ENCODE data around the gene RAB27B.

The RAB27B gene

GRCh38 chr18:54872681-54873080 is 44.4 kb downstream of the RAB27B start:
- DNase-seq (ENCODE audit: low read depth), result no peak
- no peak for TF ChIP-seq CTCF (IDR thresholded peaks at IDR 0.05; ENCODE audit: low read depth, low read length, missing control alignments)
- in situ Hi-C loops (cut with HindIII; ENCODE audit: low sequenced_read_pairs), result no loop called here
- H3K4me3 ChIP-seq (ENCODE audit: low read depth, low read length), result no peak overlapping the region

GRCh38 chr18:54873884-54874255 is 45.6 kb downstream of the RAB27B start:
- H3K4me3 ChIP-seq (ENCODE audit: low read depth, low read length), result no peak overlapping the region
- DNase-seq (ENCODE audit: low read depth), result no peak
- in situ Hi-C loops (cut with HindIII; ENCODE audit: low sequenced_read_pairs), result no loop called here

GRCh38 chr18:54875063-54875462 is 46.8 kb downstream of the RAB27B start:
- H3K4me3 ChIP-seq (ENCODE audit: low read depth, low read length), result no peak overlapping the region
- DNase-seq (ENCODE audit: low read depth), result no peak
- TF ChIP-seq CTCF (IDR thresholded peaks at IDR 0.05; ENCODE audit: low read depth, low read length, missing control alignments), result no peak
- in situ Hi-C loops (cut with HindIII; ENCODE audit: low sequenced_read_pairs), result no loop called here

More at GRCh38 chr18:54873884-54874255, 45.6 kb downstream of the RAB27B start:
- TF ChIP-seq CTCF (IDR thresholded peaks at IDR 0.05; ENCODE audit: low read depth, low read length, missing control alignments), result no peak

GRCh38 chr18:54877076-54877475 is 48.8 kb downstream of the RAB27B start:
- no peak overlapping the region for H3K4me3 ChIP-seq (ENCODE audit: low read depth, low read length)
- no peak for DNase-seq (ENCODE audit: low read depth)
- no peak for TF ChIP-seq CTCF (IDR thresholded peaks at IDR 0.05; ENCODE audit: low read depth, low read length, missing control alignments)
- in situ Hi-C loops (cut with HindIII; ENCODE audit: low sequenced_read_pairs), result no loop called here

GRCh38 chr18:54878159-54878622 is 49.9 kb downstream of the RAB27B start:
- H3K4me3 ChIP-seq (ENCODE audit: low read depth, low read length), result no peak overlapping the region
- DNase-seq (ENCODE audit: low read depth), result no peak
- TF ChIP-seq CTCF (IDR thresholded peaks at IDR 0.05; ENCODE audit: low read depth, low read length, missing control alignments), result no peak
- in situ Hi-C loops (cut with HindIII; ENCODE audit: low sequenced_read_pairs), result no loop called here

GRCh38 chr18:54878659-54879358 is 50.5 kb downstream of the RAB27B start:
- DNase-seq (ENCODE audit: low read depth), result no peak
- H3K4me3 ChIP-seq (ENCODE audit: low read depth, low read length), result no peak overlapping the region
- in situ Hi-C loops (cut with HindIII; ENCODE audit: low sequenced_read_pairs), result no loop called here
- no peak for TF ChIP-seq CTCF (IDR thresholded peaks at IDR 0.05; ENCODE audit: low read depth, low read length, missing control alignments)
